Chondrocyte (in vitro differentiated cells): ENCODE results near the gene UROC1. TPM values are rescaled to one million over a fixed set of nuclear protein-coding genes. Genes with fewer than 3 reads are reported as not detected.

Experiments
- DNase-seq: peaks from one replicate; pipeline ENCODE4 v3.0.0; 2021; ENCODE audit warnings: mixed read lengths, low spot score
- H3K27ac Mint-ChIP-seq: one replicate; pipeline ENCODE4 v1.8.0; 2021; ENCODE audit warnings: mild to moderate bottlenecking, moderate library complexity, mixed read lengths; ENCODE audit not compliant: unreplicated experiment
- H3K27me3 Mint-ChIP-seq: 2 replicates; pipeline ENCODE4 v1.8.0; 2021; ENCODE audit warnings: low read depth, mixed read lengths
- H3K36me3 Mint-ChIP-seq: 2 replicates; pipeline ENCODE4 v1.8.0; 2021; ENCODE audit warnings: low read depth, mixed read lengths
- H3K4me1 Mint-ChIP-seq: 2 replicates; pipeline ENCODE4 v1.8.0; 2021; ENCODE audit warnings: low read depth, mild to moderate bottlenecking, mixed read lengths
- H3K4me3 Mint-ChIP-seq: one replicate; pipeline ENCODE4 v1.8.0; 2021; ENCODE audit warnings: mild to moderate bottlenecking, moderate library complexity, mixed read lengths; ENCODE audit not compliant: unreplicated experiment
- H3K9me3 Mint-ChIP-seq: 2 replicates; pipeline ENCODE4 v1.8.0; 2021; ENCODE audit warnings: low read depth, mixed read lengths
- total RNA-seq: library from RNA; stranded (reverse); gene quantifications from 3 replicates; pipeline ENCODE4 v1.2.1, GENCODE V29; 2021
- TF ChIP-seq, protein P1 (sequence below): fragments of 200-600 bp; sonication (generic); IDR thresholded peaks from 2 replicates; pipeline ENCODE4 v1.5.0; 2021; ENCODE audit warnings: antibody characterized with exemption, mild to moderate bottlenecking, moderate library complexity

Gene UROC1
- total RNA-seq, 1 donor from 2014 or later, result not detected

DNA sequence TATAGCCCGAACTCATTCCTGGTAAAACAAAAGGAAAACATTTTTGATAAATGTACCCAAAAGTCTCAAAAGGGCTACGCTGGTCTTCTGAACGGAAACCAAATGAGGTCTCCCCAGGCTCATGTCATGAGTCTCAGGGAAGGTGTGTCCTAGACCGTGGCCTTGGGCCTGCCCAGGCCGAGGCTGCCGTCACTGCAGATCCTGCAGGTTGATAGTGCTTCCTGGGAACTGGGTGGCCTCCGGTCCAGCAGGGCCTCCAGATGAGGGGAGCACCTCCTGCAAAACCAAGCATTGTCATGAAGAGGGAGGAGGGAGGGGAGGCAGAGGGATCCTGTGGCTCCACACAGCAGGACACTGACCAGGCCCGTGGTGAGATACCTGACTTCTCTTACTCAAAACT, 79.4 kb downstream of the UROC1 start:
- H3K27ac Mint-ChIP-seq, result no peak overlapping the region
- no peaks in the 10 kb centered on the region for H3K27me3 Mint-ChIP-seq
- TF ChIP-seq, protein P1, sequence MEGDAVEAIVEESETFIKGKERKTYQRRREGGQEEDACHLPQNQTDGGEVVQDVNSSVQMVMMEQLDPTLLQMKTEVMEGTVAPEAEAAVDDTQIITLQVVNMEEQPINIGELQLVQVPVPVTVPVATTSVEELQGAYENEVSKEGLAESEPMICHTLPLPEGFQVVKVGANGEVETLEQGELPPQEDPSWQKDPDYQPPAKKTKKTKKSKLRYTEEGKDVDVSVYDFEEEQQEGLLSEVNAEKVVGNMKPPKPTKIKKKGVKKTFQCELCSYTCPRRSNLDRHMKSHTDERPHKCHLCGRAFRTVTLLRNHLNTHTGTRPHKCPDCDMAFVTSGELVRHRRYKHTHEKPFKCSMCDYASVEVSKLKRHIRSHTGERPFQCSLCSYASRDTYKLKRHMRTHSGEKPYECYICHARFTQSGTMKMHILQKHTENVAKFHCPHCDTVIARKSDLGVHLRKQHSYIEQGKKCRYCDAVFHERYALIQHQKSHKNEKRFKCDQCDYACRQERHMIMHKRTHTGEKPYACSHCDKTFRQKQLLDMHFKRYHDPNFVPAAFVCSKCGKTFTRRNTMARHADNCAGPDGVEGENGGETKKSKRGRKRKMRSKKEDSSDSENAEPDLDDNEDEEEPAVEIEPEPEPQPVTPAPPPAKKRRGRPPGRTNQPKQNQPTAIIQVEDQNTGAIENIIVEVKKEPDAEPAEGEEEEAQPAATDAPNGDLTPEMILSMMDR, result no peak
- no peak for DNase-seq
- H3K9me3 Mint-ChIP-seq, result no peaks in the 10 kb centered on the region
- peaks cover 15% of the 10 kb centered on the region for H3K36me3 Mint-ChIP-seq
- H3K4me3 Mint-ChIP-seq, result no peak overlapping the region
- peaks cover 3% of the 10 kb centered on the region for H3K4me1 Mint-ChIP-seq

DNA sequence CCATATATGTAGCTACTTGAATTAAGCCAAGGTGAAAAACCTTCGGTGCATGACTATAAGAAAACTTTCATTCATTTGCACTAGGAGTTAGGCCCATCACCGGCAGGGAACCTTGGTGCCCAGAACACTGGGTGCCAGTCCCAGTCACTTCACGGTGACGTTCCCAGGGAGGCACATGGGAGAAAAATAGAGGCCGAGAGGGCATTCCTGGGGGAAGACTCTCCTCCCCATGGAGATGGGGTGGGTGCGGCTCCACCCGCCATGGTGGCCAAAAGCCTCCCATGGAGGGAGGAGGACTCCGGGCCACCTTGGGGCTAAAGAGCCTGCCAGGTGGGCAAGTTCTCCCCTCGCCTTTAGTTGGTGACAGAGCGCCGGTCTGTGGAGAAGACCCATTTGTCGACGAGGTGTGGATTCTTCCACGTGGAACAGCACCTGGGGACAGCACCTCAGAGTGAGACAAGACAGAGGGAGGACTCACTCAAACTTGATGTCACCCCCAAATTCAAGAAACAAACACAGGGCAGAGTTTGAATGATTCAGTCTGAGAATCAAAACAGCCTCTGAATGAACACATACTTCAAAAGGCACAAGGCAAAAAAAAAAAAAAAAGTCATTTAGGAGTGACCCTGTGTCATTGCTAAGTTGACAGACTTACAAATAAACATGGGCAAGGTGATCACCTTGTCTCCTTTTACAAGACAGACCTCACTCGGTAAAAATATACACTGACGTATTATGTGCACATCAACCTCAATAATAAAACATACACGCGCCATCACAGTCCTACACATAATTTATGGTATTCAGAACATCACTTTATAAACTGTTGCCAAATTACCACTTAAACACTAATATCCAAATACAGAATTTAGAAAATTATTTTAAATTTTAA, 80.5 kb downstream of the UROC1 start:
- Mint-ChIP-seq H3K36me3 (peaks cover 14% of the 10 kb centered on the region), H3K4me1 (peaks cover 8% of the 10 kb centered on the region), H3K27ac (no peak overlapping the region), H3K9me3 (no peaks in the 10 kb centered on the region), H3K4me3 (no peak overlapping the region), H3K27me3 (no peaks in the 10 kb centered on the region)
- no peak for DNase-seq
- TF ChIP-seq, protein P1, result no peak

DNA sequence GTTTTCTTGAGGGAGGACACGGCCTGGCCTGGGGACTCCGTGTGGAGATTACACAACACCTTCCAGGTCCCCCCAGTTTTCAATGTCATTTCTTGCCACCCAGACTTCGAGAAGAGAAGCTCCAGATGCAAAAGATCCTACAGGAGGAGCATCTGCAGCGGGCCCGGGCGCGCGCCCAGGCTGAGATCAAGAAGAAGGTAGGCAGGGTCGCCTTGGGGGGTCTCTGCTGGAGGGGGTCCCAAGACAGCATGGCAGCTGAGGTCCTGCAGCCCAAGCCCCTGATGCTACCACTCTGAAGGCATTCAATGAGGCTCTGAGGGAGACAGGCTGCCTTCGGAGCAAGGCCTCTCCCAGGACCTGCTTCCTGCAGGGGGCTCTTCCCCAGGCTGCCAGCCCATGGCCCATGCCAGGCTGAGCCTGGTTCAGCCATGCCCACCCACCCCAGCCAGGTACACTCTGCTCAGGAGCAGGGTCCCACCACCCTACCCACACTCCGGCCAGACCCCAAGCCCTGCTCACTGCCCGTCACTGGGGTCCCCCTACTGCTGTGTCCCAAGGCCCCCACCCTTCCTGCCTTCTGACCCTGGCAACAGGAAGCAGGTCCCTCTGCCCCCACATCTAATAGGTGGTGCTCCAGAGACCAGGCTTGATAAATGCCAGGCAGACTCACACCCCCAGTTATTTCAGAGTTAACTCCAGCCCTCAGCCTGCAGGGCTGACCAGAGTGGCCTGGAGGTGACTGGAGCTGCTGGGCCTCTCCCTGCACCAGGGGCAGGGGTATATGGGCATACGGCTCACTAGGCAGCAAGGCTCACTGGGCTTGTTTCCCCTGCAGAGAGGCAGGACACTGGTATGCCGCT, 81.9 kb downstream of the UROC1 start:
- no peak for DNase-seq
- H3K27me3 Mint-ChIP-seq, result no peaks in the 10 kb centered on the region
- TF ChIP-seq, protein P1, result no peak
- peaks cover 8% of the 10 kb centered on the region for H3K4me1 Mint-ChIP-seq
- no peaks in the 10 kb centered on the region for H3K9me3 Mint-ChIP-seq
- H3K27ac Mint-ChIP-seq, result no peak overlapping the region
- peaks cover 12% of the 10 kb centered on the region for H3K36me3 Mint-ChIP-seq
- H3K4me3 Mint-ChIP-seq, result no peak overlapping the region

DNA sequence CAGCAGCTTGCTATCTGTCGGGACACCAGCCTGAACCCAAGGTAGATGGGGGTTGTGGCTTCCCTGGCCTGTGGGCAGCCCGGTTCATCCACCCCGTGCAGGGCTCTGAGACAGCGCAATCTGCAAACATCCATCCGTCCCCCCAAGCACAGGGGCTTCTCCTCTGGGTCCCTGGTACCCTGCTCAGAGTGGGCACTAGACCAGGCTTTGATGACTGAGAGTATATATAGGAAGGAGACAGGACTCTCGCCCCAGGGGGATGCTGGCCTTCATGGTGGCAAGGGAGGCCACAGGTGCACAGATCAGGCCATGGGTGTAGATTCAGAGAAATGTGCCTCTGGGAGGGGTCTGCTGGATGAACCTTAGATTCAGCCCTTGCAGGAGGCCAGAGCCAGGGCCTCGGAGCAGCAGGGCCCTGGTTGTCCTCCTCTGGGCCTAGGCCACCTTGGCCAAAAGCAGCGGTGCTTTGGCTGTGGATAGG, 82.6 kb downstream of the UROC1 start:
- peaks cover 12% of the 10 kb centered on the region for H3K36me3 Mint-ChIP-seq
- H3K9me3 Mint-ChIP-seq, result no peaks in the 10 kb centered on the region
- peaks cover 8% of the 10 kb centered on the region for H3K4me1 Mint-ChIP-seq
- H3K27me3 Mint-ChIP-seq, result no peaks in the 10 kb centered on the region
- H3K4me3 Mint-ChIP-seq, result no peak overlapping the region
- DNase-seq, result no peak
- H3K27ac Mint-ChIP-seq, result no peak overlapping the region
- TF ChIP-seq, protein P1, result no peak

DNA sequence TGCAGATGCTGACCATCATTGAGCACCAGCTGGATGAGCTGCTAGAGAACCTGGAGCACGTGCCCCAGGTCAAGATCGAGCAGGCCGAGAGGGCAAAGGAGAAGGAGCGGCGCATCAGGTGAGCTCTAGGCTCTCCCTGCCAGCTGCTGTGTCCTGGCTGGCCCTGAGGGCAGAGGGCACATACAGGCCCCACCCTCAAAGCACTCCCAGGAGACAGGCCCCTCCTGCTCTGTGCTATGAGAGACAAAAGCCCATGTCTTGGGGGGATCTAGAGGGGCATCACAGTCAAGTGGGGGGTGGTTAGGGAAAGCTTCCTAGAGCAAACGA, 83.3 kb downstream of the UROC1 start:
- DNase-seq, result no peak
- Mint-ChIP-seq H3K27me3 (no peaks in the 10 kb centered on the region), H3K27ac (no peak overlapping the region), H3K4me3 (no peak overlapping the region), H3K4me1 (peaks cover 8% of the 10 kb centered on the region), H3K36me3 (peaks cover 12% of the 10 kb centered on the region), H3K9me3 (no peaks in the 10 kb centered on the region)
- TF ChIP-seq, protein P1, result no peak
